GM21423 (cell line): ENCODE data around the gene KLLN.
A peak's percentile ranks its signal among the peaks of the same experiment; 100 is the strongest.
"Not testable (repeated sequence)": the region's sequence is repeated elsewhere in the genome, so short reads cannot be mapped to it uniquely, and the experiment has no call there.

Source experiments
- ATAC-seq: cut with Tn5 transposase; IDR thresholded peaks from one replicate; pipeline ENCODE4 v1.9.1; 2021; ENCODE audit warnings: mild to moderate bottlenecking, moderate library complexity; ENCODE audit not compliant: unreplicated experiment

Gene KLLN

DNA sequence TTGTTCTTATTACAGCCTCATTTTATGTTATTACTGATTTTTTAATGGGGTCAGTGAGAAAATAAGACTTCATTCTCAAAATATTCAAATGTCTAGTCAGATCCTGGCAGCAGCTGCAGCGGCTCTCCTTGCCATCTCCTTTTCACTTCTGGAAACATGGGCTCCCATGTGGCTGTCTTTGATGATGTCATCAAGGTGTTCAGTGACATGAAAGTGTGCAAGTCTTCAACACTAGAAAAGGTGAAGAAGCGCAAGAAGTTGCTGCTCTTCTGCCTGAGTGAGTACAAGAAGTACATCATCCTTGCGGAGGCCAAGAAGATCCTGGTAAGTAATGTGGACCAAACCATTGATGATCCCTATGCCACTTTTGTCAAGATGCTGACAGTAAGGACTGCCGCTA, 19.6 kb downstream of the KLLN start:
- ATAC-seq: no peak

DNA sequence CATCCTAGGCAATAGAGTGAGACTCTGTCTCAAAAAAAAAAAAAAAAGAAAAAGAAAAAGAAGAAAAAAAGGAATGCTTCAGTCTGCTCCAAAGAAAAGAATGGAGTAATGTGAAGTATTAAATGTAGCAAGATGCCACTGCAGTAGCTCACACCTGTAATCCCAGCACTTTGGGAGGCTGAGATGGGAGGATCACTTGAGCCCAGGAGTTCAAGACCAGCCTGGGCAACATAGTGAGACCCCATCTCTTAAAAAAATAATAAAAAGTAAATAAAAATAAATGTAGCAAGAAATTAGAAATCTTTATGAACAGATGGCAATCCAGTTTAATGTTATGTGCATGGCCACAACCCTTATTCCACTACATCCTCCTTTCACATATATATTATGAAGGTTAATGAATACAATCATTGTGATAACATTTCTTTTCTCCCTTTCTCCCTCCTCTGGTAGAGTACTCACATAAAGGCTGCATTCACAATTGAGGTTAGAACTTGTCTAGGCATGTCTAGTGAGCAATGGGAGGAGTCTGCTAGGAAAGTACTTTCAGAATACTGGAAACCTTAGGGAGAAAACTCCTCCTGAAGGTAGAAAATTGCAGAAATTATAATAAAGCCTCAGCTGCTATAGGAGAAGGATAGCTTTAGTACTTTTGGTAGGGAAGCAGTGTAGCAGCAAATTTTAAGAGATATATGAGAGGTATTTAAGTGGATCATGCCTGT, 20.4 kb downstream of the KLLN start:
- no peak for ATAC-seq

DNA sequence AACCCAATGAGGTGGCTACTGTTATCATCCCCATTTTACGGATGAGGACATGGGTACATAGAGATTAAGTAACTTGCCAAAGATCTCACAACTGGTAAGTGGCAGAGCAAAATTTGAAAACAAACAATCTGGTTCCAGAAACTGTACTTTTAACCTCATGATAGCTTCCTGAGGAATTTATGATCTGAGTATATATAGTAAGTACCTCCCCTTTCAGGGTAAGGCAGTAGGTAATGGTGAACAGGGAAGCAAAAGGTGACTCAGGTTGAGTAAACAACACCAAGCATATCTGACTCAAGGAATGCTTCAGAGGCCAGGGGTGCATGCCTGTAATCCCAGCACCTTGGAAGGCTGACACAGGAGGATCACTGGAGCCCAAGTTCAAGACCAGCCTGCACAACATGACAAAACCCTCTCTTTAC, 21.1 kb downstream of the KLLN start:
- no peak for ATAC-seq

DNA sequence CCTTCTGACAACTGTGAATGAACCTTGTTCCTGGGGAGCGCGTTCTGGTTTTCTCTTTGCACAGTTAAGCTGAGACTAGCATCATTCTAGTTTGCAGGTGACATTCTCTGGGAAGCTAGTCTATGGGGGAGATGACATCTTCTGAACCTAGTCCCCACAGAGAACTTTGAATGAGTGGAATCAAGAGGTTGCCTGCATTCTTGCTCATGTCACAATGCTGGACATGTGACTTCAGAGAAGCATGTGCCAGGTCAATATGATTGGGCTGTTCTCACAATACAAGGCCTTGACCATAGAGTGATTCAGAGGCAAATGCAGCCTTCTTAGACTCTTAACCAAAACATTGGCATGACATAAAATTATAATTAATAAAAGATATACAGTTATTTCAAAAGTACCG, 22.1 kb downstream of the KLLN start:
- ATAC-seq: no peak

DNA sequence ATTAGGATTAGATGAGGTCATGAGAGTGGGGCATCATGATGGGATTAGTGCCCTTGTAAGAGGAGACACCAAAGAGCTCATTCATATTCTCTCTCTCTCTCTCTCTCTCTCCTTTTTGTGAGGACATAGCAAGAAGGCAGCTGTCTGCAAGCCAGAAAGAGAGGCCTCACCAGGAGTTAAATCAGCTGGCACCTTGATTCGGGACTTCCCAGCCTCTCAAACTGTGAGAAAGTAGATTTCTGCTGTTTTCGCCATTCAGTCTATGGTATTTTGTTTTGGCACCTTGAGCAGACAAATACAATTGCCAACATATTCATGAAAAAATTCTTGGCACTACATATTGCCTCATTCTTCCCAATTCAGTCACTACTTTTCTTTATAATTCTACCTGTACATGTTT, 24.7 kb downstream of the KLLN start:
- no peak for ATAC-seq

DNA sequence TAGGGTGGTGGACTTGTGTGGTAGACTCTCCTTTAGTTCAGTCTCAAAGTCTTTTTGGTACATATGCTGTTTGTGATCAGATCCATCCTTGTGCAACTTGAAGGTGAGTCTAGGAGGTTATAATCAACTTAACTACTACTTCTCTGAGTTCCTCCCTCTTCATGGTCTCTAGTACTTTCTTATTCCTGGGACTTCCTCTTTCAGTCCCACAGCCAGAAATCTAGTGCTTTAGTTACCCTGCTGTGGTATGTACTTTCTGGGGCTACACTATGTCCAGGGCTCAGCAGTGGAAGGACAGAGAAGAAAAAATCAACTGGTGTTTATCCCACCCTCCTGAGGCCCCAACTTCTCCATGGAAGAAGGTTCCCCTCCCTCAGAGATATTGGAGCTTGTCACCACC, 25.9 kb downstream of the KLLN start:
- ATAC-seq: no peak

DNA sequence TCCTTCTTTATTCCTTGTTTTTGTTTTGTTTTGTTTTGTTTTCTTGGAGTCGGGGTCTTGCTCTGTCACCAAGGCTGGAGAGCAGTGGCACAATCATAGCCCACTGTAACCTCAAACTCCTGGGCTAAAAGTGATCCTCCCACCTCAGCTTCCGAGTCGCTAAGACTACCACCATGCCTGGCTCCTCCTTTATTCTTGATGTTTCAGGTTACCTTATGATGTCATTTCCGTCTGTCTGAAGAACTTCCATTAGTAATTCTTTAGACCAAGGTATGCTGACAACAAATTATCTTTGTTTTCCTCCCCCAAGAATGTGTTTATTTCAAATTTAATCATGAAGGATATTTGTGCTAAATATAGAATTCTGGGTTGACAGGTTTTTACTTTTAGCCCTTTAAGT, 27.2 kb downstream of the KLLN start:
- no peak for ATAC-seq

DNA sequence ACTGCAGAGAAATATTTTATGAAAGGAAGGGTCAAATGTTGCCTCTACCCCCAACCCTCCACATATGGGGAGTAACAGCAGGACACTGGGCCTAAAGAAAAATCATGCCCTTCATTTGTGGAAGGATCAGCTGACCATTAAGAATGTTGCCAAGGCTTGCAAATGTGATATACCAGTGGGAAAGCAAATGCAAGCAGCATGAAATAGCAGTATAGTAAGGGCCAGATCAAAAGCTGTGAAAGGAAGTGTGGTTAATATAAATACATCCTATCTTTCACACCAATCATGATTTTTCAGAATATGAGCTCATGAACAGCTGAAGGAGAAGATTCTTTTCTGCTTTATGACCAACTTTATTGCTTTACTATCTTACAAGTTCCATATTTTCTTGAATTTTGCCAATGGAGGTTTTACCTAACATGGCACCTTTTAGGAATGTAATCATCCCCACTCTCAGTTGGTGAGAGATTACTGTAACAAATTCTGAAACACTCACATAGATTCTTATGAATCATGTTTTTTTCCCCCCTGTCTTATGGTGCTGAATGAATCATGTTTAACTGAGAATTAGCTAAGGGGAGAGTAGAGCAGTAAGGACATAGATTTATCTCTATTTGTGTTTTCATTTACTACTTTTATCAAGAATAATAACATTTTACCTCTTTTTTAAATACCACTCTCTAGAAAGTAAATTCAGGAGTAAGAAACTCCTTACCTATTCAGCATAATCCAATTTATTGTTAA, 33.2 kb downstream of the KLLN start:
- no peak for ATAC-seq

DNA sequence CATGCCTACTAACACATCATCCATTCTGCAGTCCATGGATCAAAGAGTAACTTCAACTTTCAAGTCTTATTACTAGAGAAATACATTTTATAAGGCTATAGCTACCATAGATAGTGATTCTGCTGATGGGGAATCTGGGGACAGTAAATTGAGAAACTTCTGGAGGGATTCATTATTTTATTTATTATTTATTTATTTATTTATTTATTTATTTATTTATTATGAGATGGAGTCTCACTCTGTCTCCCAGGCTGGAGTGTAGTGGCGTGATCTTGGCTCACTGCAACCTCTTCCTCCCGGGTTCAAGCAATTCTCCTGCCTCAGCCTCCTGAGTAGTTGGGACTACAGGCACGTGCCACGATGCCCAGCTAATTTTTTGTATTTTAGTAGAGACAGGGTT, 34.3 kb downstream of the KLLN start:
- not testable (repeated sequence) for ATAC-seq

DNA sequence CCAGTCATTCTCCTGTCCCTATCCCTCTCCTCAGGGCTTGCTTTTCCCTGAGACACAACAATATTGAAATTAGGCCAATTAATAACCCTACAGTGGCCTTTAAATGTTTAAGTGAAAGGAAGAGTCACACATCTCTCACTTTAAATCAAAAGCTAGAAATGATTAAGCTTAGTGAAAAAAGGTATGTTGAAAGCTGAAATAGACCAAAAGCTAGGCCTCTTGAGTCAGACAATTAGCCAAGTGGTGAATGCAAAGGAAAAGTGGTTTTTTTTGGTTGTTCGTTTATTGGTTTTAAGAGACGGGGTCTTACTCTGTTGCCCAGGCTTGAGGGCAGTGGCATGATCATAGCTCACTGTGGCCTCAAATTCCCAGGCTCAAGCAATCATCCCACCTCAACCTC, 35.7 kb downstream of the KLLN start:
- ATAC-seq: no peak

DNA sequence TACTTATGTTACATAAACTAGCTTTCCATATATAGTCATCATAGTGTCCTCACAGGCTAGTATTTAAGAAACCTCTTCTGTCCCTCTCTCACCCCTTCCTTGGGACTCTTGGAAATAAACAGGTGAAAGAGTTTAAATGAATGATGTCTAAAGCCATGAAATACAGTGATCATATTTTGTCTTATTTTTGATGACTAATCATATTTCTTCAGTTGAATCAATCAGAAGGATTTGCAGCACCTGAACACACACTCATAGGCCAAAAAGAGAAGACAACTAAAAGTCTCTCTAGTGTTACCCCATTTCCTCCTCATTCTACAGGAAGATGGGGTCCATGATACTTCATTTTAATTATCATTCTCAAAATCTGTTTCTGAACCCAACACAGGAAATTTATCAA, 36.7 kb downstream of the KLLN start:
- no peak for ATAC-seq

DNA sequence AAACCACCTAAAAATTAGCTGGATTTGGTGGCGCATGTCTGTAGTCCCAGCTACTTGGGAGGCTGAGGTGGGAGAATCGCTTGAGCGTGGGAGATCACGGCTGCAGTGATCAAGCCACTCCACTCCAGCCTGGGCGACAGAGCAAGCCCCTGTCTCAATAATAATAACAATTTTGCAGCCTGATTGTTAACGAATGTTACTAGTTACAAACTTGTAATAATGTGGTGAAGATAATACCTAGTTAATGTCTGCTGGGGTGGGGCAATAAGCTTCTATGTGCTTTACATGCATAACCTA, 44.1 kb downstream of the KLLN start:
- ATAC-seq: no peak

DNA sequence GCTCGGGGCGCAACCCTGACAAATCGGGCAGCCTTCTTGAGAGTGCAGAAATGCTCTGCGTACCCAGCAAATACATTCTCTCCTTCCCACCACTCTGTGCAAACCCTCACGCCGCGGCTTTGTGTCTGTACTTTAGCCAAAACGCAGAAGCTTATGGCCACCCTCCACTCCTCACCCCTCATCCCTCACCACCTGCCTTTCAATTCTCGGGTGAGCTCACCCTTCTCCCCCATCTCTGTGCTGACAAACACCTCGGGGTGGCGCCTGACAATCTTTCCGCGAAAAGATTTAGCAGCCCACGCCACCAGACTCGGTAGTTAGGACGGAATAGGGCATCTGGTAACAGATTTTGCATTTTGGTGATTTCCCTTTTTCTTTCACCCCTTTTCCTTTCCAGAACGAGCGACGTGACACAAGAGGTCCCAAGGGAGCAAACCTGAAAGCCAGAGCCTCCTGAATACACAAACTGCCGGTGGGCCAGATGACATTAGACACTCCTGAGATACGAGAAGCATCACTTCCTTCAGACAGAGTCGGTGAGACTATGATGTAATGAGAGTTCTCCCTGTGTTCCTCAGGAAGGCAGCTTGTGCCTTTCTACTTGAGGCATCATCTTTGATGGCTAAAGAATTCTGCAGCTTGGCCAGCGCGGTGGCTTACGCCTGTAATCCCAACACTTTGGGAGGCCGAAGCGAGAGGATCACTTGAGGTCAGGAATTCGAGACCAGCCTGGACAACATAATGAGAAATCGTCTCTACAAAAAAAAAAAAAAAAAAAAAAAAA, 44.6 kb downstream of the KLLN start:
- ATAC-seq: peak; percentile 43

DNA sequence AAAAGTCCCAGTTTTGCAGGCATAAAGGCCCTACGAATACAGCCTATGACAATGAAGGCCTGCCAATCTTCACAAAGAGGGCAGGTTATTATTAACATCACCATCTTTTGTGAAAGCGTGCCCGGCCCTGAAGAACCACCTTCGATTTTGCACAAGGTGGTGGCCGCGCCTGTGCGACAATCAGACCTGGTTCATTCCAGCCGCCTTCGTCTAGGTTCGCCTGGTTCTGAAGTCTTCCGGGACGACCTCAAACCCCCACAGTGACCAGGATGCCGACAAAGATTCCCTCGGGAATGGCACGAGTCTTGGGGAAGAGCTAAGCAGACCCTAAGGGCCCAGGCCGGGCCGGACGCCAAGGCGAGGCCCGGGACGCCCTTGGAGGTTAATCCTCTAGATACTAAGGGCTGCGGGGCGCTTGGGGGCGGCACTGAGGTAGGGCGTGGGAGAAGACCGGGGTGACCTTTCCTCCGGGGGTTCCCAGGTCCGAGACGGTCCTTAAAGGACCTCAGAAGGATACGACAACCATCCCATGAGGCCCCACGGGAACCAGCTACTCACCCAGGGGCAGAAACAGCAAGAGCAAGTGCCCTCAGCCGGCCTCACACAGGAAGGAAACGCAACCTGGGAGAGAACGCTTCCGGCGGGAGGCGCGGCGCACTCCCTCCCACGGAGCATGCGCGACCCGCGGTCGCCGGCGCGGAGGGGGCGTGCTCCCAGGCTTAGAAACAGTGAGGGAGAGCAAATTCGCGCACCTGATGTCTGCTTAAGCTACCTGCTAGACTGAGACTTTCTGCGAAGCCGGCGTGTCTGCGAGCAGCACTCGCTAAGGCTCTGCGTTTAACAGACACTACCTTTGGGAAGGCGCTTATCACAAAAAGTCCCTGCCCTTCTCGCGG, 45.5 kb downstream of the KLLN start, which contains the start of gene ATAD1:
Gene ATAD1 (minus strand): TSS at position 618 of the 896 bp plus-strand sequence. CDS start 3,627 bp downstream, outside the sequence.
- ATAC-seq: peak; percentile 70

DNA sequence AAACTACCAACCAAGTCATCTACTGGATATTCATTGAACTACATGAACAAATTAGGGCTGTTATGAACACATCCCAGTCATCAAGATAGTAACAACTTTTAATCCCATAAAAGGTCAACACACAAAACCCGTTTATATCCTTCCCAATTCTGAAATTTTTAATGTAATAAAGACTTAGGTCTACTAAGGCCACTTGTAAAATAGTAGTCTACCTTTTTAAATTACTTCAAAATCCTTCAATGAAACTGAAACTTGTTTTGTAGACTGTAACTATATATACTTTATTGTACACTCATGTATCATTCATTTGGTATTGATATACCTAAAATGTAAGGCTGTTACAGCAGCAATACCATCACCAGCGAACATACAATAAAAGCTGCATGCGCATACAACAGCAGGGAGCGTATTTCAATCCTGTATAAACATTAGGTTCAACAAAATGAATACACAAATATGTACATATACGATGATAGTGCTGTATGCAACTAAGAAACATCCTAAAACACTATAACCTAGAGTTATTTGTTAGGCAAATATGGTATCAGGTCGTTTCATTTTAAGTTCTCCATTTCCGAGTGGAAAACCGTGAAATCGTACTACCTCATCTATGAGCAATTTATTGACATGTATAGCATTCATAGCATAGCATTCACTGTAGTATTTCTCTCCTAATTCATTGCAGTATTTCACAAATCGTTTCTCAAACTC, 46.3 kb downstream of the KLLN start:
- ATAC-seq: no peak

DNA sequence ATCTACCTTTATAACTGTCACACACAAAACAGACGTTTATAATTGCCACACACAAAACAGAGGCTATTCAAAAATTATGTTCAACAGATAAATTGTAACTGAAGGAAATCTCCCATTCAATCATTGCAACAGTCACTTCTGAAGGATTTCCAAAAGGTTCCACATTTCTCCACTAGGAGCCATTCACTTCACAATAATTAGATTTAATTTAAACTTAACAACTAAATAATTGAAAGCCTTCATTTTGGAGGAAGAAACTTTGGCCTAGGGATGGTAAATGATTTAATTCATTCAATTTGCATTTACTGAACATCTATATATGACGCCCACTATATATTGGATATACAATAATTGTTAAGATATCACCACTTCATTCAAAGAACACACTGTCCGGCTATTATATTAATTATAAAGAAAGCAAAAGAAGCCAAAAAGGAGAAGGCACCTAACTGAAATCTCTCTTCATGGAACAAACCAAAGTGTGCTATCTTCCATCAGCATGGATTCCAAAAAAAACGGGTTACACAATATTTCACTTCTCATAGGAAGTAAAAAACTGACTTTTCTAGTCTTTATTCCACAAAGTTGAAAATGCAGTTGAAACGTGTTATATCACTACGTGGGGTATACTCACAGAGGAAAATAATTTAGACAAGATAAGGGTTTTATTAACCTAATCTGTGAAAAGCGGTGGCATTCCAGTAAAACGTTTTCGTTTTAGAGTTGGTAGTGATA, 47.0 kb downstream of the KLLN start:
- ATAC-seq: no peak
